Spleen (tissue), 7 donors: ENCODE data around the gene EEF1AKMT1.

ENCODE experiments used
- POLR2A ChIP-seq, 3 donors: fragments of 450-650 bp; IDR thresholded peaks; one replicate each; pipeline ENCODE4 v1.5.1; 2017; ENCODE audit warnings: antibody characterized with exemption in 3 of 3, mild to moderate bottlenecking in 1 of 3
- POLR2AphosphoS5 ChIP-seq, 3 donors: sonication (generic); formaldehyde crosslinking; IDR thresholded peaks; one replicate each; pipeline ENCODE4 v1.5.1; 2017; ENCODE audit warnings: antibody characterized with exemption in 3 of 3
- TF ChIP-seq, protein P1 (sequence below), 11 experiments: fragments of 200-600 bp in 7 of 11; fragments of 450-650 bp in 4 of 11; sonication (generic) in 4 of 11; IDR thresholded peaks in 8 of 11; conservative IDR thresholded peaks in 3 of 11; 1 replicate in 7 of 11; 2 replicates in 4 of 11; pipeline versions ENCODE4 v1.4.0 to v1.8.0; 2016 to 2021; ENCODE audit warnings: antibody characterized with exemption in 11 of 11, inconsistent platforms in 4 of 11, mild to moderate bottlenecking in 1 of 11
- donor health status: DM: no; HTN: no; CAD: no; lungs with moderate emphysema.
- donor health status: DM: no; HTN: no; CAD: no.
- donor health status: DM: no; HTN: no; CAD: no.

DNA sequence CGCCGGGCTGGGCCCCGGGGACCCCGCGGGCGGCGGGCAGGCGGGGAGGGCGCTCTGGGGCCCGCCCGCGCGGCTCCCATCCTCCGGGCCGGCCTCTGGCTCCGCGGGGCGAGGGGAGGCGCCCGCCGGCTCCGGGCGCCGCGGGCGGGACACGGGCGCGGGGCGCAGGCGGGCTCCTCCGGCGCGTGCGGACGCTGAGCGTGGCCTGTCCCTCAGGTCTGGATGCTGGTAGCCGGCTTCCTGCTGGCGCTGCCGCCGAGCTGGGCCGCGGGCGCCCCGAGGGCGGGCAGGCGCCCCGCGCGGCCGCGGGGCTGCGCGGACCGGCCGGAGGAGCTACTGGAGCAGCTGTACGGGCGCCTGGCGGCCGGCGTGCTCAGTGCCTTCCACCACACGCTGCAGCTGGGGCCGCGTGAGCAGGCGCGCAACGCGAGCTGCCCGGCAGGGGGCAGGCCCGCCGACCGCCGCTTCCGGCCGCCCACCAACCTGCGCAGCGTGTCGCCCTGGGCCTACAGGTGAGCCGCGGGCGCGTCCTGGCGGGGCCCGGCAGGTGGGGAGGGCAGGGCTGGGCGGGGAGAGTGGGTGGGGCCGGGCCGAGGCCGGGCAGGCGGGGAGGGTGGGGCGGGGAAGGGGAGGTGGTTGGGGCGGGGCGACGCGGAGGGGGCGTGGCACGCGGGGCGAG is 69.8 kb downstream of the EEF1AKMT1 start:
- TF ChIP-seq, protein P1, sequence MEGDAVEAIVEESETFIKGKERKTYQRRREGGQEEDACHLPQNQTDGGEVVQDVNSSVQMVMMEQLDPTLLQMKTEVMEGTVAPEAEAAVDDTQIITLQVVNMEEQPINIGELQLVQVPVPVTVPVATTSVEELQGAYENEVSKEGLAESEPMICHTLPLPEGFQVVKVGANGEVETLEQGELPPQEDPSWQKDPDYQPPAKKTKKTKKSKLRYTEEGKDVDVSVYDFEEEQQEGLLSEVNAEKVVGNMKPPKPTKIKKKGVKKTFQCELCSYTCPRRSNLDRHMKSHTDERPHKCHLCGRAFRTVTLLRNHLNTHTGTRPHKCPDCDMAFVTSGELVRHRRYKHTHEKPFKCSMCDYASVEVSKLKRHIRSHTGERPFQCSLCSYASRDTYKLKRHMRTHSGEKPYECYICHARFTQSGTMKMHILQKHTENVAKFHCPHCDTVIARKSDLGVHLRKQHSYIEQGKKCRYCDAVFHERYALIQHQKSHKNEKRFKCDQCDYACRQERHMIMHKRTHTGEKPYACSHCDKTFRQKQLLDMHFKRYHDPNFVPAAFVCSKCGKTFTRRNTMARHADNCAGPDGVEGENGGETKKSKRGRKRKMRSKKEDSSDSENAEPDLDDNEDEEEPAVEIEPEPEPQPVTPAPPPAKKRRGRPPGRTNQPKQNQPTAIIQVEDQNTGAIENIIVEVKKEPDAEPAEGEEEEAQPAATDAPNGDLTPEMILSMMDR (IDR thresholded peaks at IDR 0.05 in 8 of 11, conservative IDR thresholded peaks at IDR 0.05 in 3 of 11): peak in 8 of 11 experiments; percentile 9 to 77 (median 65)
- no peak for TF ChIP-seq POLR2A (IDR thresholded peaks at IDR 0.05)
- peak; percentile 15 to 59 (median 57) for TF ChIP-seq POLR2AphosphoS5 (IDR thresholded peaks at IDR 0.05)
